Immature natural killer cell (primary cell): Measurements from ENCODE around the gene UTY. TPM values are rescaled to one million over a fixed set of nuclear protein-coding genes. Genes with fewer than 3 reads are reported as not detected.

Source experiments
- DNase-seq, 3 donors: peaks; one replicate each; pipeline ENCODE4 v3.0.0; 2022; ENCODE audit warnings: mixed read lengths in 1 of 3
- H3K27ac Mint-ChIP-seq, 6 donors: one replicate each; pipeline ENCODE4 v1.8.0; 2020; ENCODE audit warnings: mixed read lengths in 6 of 6, mild to moderate bottlenecking in 5 of 6, inconsistent platforms in 4 of 6, moderate library complexity in 3 of 6
- H3K27me3 Mint-ChIP-seq, 3 donors: one replicate each; pipeline ENCODE4 v1.8.0; 2020 to 2021; ENCODE audit warnings: low read depth in 3 of 3, mild to moderate bottlenecking in 3 of 3, mixed read lengths in 3 of 3, moderate library complexity in 3 of 3, inconsistent platforms in 1 of 3
- H3K36me3 Mint-ChIP-seq, 3 donors: one replicate each; pipeline ENCODE4 v1.8.0; 2020; ENCODE audit warnings: mixed read lengths in 3 of 3, inconsistent platforms in 2 of 3, mild to moderate bottlenecking in 2 of 3
- H3K4me1 Mint-ChIP-seq, 2 donors: one replicate each; pipeline ENCODE4 v1.8.0; 2020; ENCODE audit warnings: inconsistent platforms in 2 of 2, mild to moderate bottlenecking in 2 of 2, mixed read lengths in 2 of 2, moderate library complexity in 1 of 2
- H3K4me3 Mint-ChIP-seq, 5 donors: one replicate each; pipeline ENCODE4 v1.8.0; 2020; ENCODE audit warnings: mild to moderate bottlenecking in 5 of 5, mixed read lengths in 5 of 5, inconsistent platforms in 3 of 5, moderate library complexity in 3 of 5
- H3K9me3 Mint-ChIP-seq, 6 donors: one replicate each; pipeline ENCODE4 v1.8.0; 2020; ENCODE audit warnings: mild to moderate bottlenecking in 6 of 6, mixed read lengths in 6 of 6, inconsistent platforms in 4 of 6, moderate library complexity in 3 of 6
- polyA plus RNA-seq, 3 donors: library from polyadenylated mRNA; unstranded; fragments of 300-500 nt; fragmentation: Illumina TruSeq; gene quantifications; one replicate each; pipeline ENCODE4 v1.2.3, GENCODE V29; 2021

UTY gene
- polyA plus RNA-seq, 3 donors from 2014 or later = not detected

DNA sequence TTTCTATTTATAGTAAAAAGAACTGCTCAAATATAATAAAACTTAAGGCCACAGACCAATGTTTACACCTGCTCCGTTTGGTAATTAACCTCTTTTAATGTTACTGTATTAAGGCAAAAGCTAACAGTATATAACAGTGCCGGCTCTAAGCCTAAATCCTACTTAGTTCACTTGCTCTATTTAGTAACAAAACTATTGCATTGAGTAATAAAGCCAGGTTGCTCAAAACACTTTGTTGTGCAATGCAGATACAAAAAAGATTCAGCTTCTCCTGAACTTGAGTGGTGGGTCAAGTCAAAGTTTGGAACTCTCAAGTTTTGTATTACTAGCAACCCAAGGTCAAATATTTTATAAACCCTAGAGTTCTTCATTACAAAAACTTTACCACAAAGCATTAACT is 116.2 kb downstream of the UTY start:
- DNase-seq = no peak
- no peaks in the 10 kb centered on the region for H3K4me1 Mint-ChIP-seq
- H3K4me3 Mint-ChIP-seq = no peak overlapping the region
- H3K36me3 Mint-ChIP-seq = no peaks in the 10 kb centered on the region
- H3K27me3 Mint-ChIP-seq = no peaks in the 10 kb centered on the region
- H3K9me3 Mint-ChIP-seq = no peaks in the 10 kb centered on the region
- H3K27ac Mint-ChIP-seq = no peak overlapping the region

DNA sequence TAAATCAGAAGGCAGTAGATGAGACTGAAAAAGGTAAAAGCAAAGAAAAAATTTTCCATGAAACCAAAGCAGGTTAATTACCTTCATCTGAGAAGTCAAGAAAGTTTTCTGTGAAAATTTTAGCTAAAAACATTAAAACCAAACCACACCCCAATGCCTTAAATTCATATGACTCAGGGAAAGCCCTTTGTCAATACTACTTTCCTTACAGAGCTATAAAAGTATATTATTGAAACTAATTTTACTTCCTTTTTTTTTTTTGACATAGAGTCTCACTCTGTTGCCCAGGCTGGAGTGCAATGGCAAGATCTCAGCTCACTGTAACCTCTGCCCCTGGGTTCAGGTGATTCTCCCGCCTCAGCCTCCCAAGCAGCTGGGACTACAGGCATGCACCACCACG is 117.2 kb downstream of the UTY start:
- H3K4me3 Mint-ChIP-seq = no peak overlapping the region
- no peaks in the 10 kb centered on the region for H3K27me3 Mint-ChIP-seq
- no peaks in the 10 kb centered on the region for H3K4me1 Mint-ChIP-seq
- H3K27ac Mint-ChIP-seq = no peak overlapping the region
- no peak for DNase-seq
- no peaks in the 10 kb centered on the region for H3K36me3 Mint-ChIP-seq
- H3K9me3 Mint-ChIP-seq = no peaks in the 10 kb centered on the region

GRCh38 chrY:13361656-13362636 is 117.9 kb downstream of the UTY start:
- H3K36me3 Mint-ChIP-seq = no peaks in the 10 kb centered on the region

DNA sequence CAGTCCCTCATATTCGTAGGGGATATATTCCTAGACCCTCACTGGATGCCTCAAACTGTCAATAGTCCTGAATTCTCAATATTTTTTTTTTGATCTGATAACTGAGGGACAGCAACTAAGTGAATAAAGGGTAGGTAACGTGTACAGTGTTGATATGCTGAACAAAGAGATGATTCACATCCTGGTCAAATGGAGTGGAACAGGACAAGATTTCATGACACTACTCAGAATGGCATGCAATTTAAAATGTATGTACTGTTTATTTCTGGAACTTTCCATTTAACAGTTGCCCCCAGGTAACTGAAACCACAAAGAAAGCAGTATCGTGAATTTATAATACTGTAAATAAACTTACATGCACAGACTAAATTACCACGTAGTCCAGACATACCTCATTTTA is 128.4 kb downstream of the UTY start:
- no peaks in the 10 kb centered on the region for H3K4me1 Mint-ChIP-seq
- no peaks in the 10 kb centered on the region for H3K9me3 Mint-ChIP-seq
- H3K27ac Mint-ChIP-seq = no peak overlapping the region
- H3K27me3 Mint-ChIP-seq = peaks cover 0 to 3% (median 0%) of the 10 kb centered on the region in 3 donors
- no peak overlapping the region for H3K4me3 Mint-ChIP-seq
- H3K36me3 Mint-ChIP-seq = no peaks in the 10 kb centered on the region
- no peak for DNase-seq

More at GRCh38 chrY:13361656-13362636, 117.9 kb downstream of the UTY start:
- peak overlapping the region in 1 of 6 donors; percentile 42 for H3K27ac Mint-ChIP-seq
- no peak for DNase-seq
- no peaks in the 10 kb centered on the region for H3K9me3 Mint-ChIP-seq
- no peaks in the 10 kb centered on the region for H3K27me3 Mint-ChIP-seq
- H3K4me1 Mint-ChIP-seq = no peaks in the 10 kb centered on the region
- H3K4me3 Mint-ChIP-seq = no peak overlapping the region

GRCh38 chrY:13347106-13347505 is 132.7 kb downstream of the UTY start:
- no peak overlapping the region for H3K4me3 Mint-ChIP-seq
- H3K9me3 Mint-ChIP-seq = no peaks in the 10 kb centered on the region
- H3K4me1 Mint-ChIP-seq = no peaks in the 10 kb centered on the region
- no peaks in the 10 kb centered on the region for H3K36me3 Mint-ChIP-seq
- no peak for DNase-seq
- H3K27me3 Mint-ChIP-seq = peaks cover 0 to 5% (median 0%) of the 10 kb centered on the region in 3 donors
- no peak overlapping the region for H3K27ac Mint-ChIP-seq

GRCh38 chrY:13345549-13345948 is 134.3 kb downstream of the UTY start:
- H3K4me1 Mint-ChIP-seq = no peaks in the 10 kb centered on the region
- no peak for DNase-seq
- no peaks in the 10 kb centered on the region for H3K36me3 Mint-ChIP-seq
- H3K27ac Mint-ChIP-seq = no peak overlapping the region
- H3K27me3 Mint-ChIP-seq = peaks cover 0 to 2% (median 0%) of the 10 kb centered on the region in 3 donors
- H3K4me3 Mint-ChIP-seq = no peak overlapping the region
- no peaks in the 10 kb centered on the region for H3K9me3 Mint-ChIP-seq

DNA sequence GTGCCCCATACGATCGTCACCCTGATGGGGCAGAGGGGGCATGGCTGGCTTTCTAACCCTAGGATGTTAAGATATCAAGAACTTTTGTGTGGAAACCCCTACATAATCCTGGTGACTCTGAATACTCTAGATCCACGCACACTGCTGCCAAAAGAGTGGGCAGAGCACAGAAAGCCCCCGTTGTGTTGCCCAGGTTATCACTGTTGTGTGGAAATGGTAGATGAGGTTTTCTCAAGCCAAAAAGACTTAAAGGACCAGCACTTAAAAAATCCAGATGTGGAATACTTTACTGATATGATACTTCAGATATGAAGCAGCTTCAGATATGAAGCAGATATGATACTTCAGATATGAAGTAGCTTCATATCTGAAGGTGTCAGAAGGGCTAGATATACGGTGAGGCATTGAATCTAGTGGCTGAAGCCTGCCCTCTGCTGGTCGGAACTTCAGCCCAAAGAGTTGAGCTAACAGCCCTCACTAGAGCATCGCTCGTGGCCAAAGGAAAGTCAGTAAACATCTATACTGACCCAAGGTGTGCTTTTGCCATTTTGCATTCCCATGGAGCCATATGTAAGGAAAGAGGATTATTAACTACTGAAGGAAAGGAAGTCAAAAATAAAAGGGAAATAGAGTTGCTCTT is 136.4 kb downstream of the UTY start:
- Mint-ChIP-seq H3K9me3 (no peaks in the 10 kb centered on the region), H3K36me3 (peaks cover 0 to 3% (median 0%) of the 10 kb centered on the region in 3 donors), H3K27ac (no peak overlapping the region), H3K27me3 (peaks cover 0 to 2% (median 0%) of the 10 kb centered on the region in 3 donors), H3K4me3 (no peak overlapping the region), H3K4me1 (no peaks in the 10 kb centered on the region)
- DNase-seq = no peak

GRCh38 chrY:13339939-13340338 is 139.9 kb downstream of the UTY start:
- no peaks in the 10 kb centered on the region for H3K9me3 Mint-ChIP-seq
- H3K4me1 Mint-ChIP-seq = no peaks in the 10 kb centered on the region
- peaks cover 0 to 2% (median 0%) of the 10 kb centered on the region in 3 donors for H3K27me3 Mint-ChIP-seq
- no peak overlapping the region for H3K4me3 Mint-ChIP-seq
- H3K27ac Mint-ChIP-seq = no peak overlapping the region
- no peak for DNase-seq
- peaks cover 0 to 6% (median 0%) of the 10 kb centered on the region in 3 donors for H3K36me3 Mint-ChIP-seq

DNA sequence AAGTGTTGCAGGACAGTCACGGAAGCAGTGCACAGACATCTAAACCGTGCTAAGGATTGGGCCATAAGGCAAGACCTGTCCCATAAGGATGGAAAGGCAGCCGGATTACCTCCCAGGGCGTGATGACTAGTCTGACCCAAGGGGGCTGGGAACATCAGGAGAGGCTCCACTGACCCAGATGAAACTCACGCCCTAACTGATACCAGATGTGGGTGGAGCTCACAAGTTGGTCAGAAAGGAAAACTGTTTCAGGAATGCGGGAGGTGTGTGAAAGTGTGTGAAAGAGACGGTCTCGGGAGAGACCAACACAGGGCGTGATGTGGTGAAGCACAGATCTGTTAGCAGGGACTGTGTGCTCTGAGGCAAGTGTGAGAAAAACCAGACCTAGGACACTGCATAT is 140.5 kb downstream of the UTY start:
- H3K27ac Mint-ChIP-seq = peak overlapping the region in 1 of 6 donors; percentile 16
- H3K27me3 Mint-ChIP-seq = peaks cover 0 to 2% (median 0%) of the 10 kb centered on the region in 3 donors
- no peak overlapping the region for H3K4me3 Mint-ChIP-seq
- H3K4me1 Mint-ChIP-seq = no peaks in the 10 kb centered on the region
- no peaks in the 10 kb centered on the region for H3K9me3 Mint-ChIP-seq
- peaks cover 0 to 6% (median 0%) of the 10 kb centered on the region in 3 donors for H3K36me3 Mint-ChIP-seq
- DNase-seq = no peak

DNA sequence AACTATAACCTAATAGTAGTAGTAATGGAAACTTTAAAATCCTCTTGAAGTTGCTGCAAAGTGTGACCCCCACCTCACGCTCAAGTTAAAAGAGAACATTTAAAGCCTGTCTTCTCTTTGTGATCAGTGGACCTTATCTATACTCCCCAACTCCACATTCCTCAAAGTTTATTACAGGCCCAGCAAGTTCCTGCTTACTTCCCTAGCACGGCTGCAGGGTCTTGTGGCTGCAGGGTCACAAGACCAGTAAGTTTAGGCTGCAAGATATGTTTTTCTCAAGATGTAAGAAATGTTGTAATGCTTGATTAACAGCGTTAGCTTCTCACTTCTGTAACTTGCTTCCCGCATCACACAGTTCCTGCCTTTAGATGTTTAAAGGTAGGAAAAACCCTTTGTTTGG is 141.1 kb downstream of the UTY start:
- peak overlapping the region in 1 of 6 donors; percentile 16 for H3K27ac Mint-ChIP-seq
- peaks cover 0 to 2% (median 0%) of the 10 kb centered on the region in 3 donors for H3K27me3 Mint-ChIP-seq
- no peaks in the 10 kb centered on the region for H3K4me1 Mint-ChIP-seq
- H3K4me3 Mint-ChIP-seq = no peak overlapping the region
- H3K9me3 Mint-ChIP-seq = no peaks in the 10 kb centered on the region
- DNase-seq = no peak
- H3K36me3 Mint-ChIP-seq = peaks cover 0 to 11% (median 0%) of the 10 kb centered on the region in 3 donors

- no peak for DNase-seq
- H3K36me3 Mint-ChIP-seq = peaks cover 0 to 11% (median 0%) of the 10 kb centered on the region in 3 donors
- H3K27ac Mint-ChIP-seq = no peak overlapping the region
- peaks cover 0 to 2% (median 0%) of the 10 kb centered on the region in 3 donors for H3K27me3 Mint-ChIP-seq
- no peaks in the 10 kb centered on the region for H3K4me1 Mint-ChIP-seq
- H3K4me3 Mint-ChIP-seq = no peak overlapping the region
- H3K9me3 Mint-ChIP-seq = no peaks in the 10 kb centered on the region
Observed at GRCh38 chrY:13337934-13338333, 141.9 kb downstream of the UTY start.

GRCh38 chrY:13333791-13334190 is 146.0 kb downstream of the UTY start:
- H3K27ac Mint-ChIP-seq = no peak overlapping the region
- H3K36me3 Mint-ChIP-seq = peaks cover 0 to 8% (median 0%) of the 10 kb centered on the region in 3 donors
- H3K9me3 Mint-ChIP-seq = no peaks in the 10 kb centered on the region
- H3K27me3 Mint-ChIP-seq = no peaks in the 10 kb centered on the region
- DNase-seq = no peak
- no peak overlapping the region for H3K4me3 Mint-ChIP-seq
- no peaks in the 10 kb centered on the region for H3K4me1 Mint-ChIP-seq

GRCh38 chrY:13330651-13331050 is 149.2 kb downstream of the UTY start:
- H3K27ac Mint-ChIP-seq = no peak overlapping the region
- H3K4me3 Mint-ChIP-seq = no peak overlapping the region
- peaks cover 0 to 8% (median 0%) of the 10 kb centered on the region in 3 donors for H3K36me3 Mint-ChIP-seq
- DNase-seq = no peak
- H3K4me1 Mint-ChIP-seq = no peaks in the 10 kb centered on the region
- H3K9me3 Mint-ChIP-seq = no peaks in the 10 kb centered on the region
- no peaks in the 10 kb centered on the region for H3K27me3 Mint-ChIP-seq

- Mint-ChIP-seq H3K9me3 (no peaks in the 10 kb centered on the region), H3K36me3 (peaks cover 0 to 5% (median 0%) of the 10 kb centered on the region in 3 donors), H3K27ac (peak overlapping the region in 1 of 6 donors; percentile 27), H3K4me3 (no peak overlapping the region), H3K27me3 (no peaks in the 10 kb centered on the region), H3K4me1 (no peaks in the 10 kb centered on the region)
- DNase-seq = no peak
Observed at GRCh38 chrY:13312966-13313365, 166.9 kb downstream of the UTY start.
